Activated T-helper 9 cell treated with anti-CD3 and anti-CD28 coated beads, Interleukin-2, amount 50 U/mL, for 16 hours (primary cell): ENCODE data around the gene STXBP5.

Source experiments
- DNase-seq: peaks from one replicate; pipeline ENCODE4 v3.0.0-alpha.2; 2020; ENCODE audit warnings: low read depth

Gene STXBP5

GRCh38 chr6:147382945-147383554 lies 178.8 kb downstream of the STXBP5 start:
- DNase-seq: no peak

GRCh38 chr6:147384029-147384428 lies 179.8 kb downstream of the STXBP5 start:
- DNase-seq: no peak

GRCh38 chr6:147384737-147385710 lies 180.8 kb downstream of the STXBP5 start:
- DNase-seq: no peak

DNA sequence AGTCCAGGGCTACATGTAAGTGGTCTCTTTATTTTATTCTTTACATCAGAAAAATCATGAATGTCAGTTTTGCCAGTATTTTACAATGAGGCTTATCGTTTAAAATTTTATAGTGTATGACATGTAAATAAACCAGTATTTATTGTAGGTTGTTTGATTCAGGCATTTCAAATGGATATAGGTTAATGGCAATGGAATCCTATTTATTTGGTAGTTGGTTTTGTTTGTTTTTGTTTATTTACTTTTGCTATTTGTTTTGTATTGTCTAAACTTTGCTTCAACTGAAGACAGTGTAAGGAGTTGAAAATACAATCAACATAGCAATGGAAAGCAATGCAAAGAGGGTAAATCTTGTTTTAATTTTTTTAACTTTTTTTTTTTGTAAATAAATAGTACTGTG lies 185.2 kb downstream of the STXBP5 start:
- no peak for DNase-seq

- no peak for DNase-seq
These were observed 186.8 kb downstream of the STXBP5 start for GRCh38 chr6:147390909-147391536.

GRCh38 chr6:147392917-147393625 lies 188.9 kb downstream of the STXBP5 start:
- DNase-seq: no peak

- DNase-seq: no peak
These were observed 190.9 kb downstream of the STXBP5 start for GRCh38 chr6:147395158-147395557.

- no peak for DNase-seq
These were observed 193.1 kb downstream of the STXBP5 start for GRCh38 chr6:147397306-147397705.

DNA sequence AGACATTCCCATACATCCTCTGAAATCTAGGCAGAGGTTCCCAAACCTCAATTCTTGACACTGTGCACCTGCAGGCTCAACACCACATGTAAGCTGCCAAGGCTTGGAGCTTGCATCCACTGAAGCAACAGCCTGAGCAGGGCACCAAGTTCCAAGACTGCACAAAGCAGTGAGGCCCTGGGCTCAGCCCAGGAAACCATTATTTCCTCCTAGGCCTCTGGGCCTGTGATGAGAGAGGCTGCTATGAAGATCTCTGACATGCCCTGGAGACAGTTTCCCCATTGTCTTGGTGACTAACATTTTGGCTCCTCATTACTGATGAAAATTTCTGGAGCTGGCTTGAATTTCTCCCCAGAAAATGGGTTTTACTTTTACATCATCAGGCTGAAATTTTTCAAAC lies 196.8 kb downstream of the STXBP5 start:
- no peak for DNase-seq

DNA sequence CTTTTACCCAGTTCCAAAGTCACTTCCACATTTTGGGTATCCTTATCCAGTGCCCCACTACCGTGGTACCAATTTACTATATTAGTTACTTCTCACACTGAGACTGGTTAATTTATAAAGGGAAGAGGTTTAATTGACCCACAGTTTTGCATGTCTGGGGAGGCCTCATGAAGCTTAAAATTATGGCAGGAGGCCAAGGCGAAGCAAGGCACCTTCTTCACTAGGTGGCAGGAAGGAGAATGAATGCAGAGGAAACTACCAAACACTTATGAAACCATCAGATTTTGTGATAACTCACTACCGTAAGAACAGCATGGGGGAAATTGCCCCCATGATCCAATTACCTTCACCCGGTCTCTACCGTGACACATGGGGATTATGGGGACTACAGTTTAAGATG lies 197.6 kb downstream of the STXBP5 start:
- DNase-seq: no peak

DNA sequence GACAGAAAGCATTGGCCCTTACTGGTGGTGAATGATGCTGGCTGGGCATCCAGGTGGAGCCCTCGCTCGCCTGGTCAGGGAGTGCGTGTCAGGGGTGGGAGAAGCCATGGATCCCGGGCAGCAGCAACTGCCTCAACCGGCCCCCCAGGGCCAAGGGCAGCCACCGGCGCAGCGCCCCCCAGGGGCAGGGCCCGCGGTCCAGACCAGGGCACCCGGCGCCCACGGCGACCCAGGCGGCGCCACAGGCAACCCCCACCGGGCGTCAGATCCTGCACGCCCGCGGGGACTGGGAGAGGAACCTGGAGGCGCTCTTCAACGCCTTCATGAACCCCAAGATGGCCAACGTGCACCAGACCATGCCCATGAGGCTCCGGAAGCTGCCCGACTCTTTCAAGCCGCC lies 202.6 kb downstream of the STXBP5 start:
- no peak for DNase-seq

- no peak for DNase-seq
These were observed 203.4 kb downstream of the STXBP5 start for GRCh38 chr6:147407571-147407970.

DNA sequence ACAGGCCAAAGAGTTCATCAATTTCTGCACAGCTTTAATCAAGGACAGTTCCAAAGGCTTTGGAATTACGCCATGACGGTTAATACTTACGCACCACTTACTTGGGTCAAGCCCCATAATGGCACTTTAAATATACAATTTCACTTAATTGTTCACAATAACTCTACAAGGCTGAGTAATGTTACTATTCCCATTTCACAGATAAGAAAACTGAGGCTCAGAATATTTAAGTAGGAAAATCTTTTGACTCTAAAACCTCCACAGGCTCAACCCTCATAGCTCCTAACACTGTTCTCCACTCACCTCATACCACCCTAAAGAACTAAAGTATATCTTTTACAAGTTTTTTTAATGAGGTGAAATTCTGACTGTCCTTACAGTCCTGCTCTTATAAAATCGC lies 212.4 kb downstream of the STXBP5 start:
- DNase-seq: no peak

DNA sequence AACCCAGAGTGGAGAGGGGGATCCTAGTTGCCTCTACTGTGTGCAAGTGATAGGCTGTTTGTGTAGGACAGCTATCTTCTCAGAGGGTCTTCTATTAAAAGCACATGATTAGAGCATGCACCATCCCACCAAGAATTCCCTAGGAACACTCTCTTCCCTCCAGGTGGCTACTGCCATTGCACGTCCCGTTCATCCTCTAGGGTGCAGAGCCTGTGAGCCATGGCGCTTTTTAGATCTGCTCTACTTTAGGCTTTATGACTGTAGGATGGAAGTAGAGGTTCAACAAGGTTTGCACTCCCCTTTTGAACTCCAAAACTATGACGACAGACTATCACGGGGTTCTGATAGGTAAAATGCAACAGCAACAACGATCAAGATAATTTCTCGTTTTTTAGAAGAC lies 213.7 kb downstream of the STXBP5 start:
- no peak for DNase-seq

DNA sequence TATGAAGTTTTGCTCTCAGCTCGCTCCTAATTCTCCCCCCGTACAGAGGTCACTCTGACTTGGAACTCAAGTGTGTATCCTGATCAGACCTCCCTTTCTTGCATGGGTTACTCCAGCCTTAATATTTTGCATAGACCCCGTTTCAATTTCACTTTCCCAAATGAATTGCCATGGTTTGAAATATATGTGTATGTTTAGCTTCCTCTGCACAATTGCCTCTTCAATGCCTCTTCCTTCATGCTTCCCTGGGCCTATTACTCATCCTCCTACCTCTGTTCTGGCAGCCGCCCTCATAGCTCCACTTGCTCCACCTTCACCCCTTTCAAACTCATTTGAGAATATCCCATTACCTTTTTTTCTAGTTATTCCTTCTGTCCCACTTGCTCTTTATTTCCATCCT lies 214.3 kb downstream of the STXBP5 start:
- DNase-seq: no peak

DNA sequence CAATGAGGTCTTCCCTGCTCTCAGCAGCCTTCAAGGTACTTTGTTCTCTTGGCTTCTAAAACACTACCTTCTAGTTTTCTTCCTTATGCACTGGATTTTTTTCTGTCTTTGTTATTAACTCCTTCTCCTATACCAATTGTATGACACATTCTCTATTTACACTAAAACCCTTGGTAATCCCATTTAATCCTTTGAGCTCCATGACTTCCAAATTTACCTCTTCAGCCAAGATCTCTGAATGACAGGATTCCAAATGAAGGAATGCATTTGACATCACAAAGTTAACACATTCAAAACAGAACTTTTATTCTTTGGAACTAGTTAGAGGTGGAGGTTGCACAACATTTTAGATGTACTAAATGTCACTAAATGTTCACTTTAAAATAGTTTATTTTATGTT lies 217.7 kb downstream of the STXBP5 start:
- DNase-seq: no peak

GRCh38 chr6:147423111-147423510 lies 218.9 kb downstream of the STXBP5 start:
- DNase-seq: no peak

DNA sequence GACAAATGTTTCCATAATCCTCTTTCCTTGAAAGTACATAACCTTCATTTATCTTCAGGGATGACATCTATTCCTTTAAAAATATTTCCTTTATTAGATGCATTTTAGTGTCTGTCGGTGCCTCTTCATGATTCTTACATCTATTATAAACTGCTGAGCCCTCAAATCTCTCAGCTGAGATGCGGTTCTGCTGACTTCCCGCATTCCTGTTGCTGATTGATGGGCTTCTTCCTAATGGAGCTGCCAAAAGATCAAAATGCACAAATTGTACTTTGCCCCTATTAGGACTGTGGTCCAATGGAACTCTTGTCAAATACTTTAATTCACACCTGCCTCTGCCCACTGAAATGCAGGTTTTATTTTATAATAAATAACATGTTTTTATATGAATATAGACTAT lies 225.6 kb downstream of the STXBP5 start:
- no peak for DNase-seq

GRCh38 chr6:147430811-147431210 lies 226.6 kb downstream of the STXBP5 start:
- DNase-seq: no peak

DNA sequence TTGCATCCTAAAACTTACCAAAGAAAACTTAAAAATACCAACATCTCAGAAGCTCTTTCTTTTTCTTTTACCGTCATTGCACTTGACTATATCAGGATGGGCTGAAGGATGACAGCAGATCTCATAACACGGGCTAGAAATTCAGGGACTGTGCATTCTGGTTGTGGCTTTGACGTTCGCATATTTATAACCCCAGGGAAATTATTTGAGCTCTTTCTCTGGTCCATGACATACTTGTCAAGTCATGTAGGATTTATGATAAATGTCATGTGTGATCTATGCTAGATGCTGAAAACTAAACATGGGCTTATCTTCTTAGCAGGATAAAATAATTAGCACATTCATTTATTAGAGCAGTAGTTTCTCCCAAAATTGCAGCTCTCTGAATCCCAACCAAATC lies 229.9 kb downstream of the STXBP5 start:
- DNase-seq: no peak

GRCh38 chr6:147434516-147434915 lies 230.3 kb downstream of the STXBP5 start:
- no peak for DNase-seq

- no peak for DNase-seq
These were observed 233.4 kb downstream of the STXBP5 start for GRCh38 chr6:147437615-147438014.
